GM04504 (cell line): ENCODE measurements around the gene ADGRE2.
"Not testable (repeated sequence)": the region's sequence is repeated elsewhere in the genome, so short reads cannot be mapped to it uniquely, and the experiment has no call there.

Experiments used
- DNase-seq: peaks from one replicate; pipeline ENCODE4 v3.0.0-alpha.2; 2012; ENCODE audit warnings: low read depth

The ADGRE2 gene

DNA sequence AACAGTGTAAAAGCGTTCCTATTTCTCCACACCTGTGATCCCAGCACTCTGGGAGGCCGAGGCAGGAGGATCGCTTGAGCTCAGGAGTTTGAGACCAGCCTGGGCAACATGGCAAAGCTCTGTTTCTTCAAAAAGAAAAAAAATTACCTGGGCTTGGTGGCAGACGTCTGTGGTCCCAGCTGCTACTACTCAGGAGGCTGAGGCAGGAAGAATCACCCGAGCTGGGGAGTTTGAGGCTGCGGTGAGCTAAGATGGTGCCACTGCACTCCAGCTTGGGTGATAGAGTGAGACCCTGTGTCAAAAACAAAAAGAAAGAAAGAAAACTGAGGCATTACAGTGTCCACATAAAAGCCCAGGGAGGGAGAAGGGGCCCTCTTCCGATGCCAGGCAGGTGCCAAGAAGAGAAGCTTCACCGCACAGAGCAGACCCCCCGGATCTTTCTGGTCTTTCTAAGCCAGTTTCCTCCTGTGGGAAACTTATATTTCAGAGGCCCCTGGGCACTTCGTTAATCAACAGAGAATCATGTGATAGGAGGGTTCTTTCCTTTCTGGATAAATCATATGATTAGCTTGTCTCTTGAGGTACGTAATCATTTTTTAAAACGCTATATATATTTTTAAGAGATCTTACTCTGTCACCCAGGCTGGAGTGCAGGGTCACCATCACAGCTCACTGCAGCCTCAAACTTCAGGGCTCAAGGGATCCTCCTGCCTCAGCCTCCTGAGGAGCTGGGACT lies at the start of gene ADGRE2:
TSS of gene ADGRE2 (minus strand) at position 451 of the 736 bp plus-strand sequence. CDS start 1,804 bp downstream, outside the sequence.
- not testable (repeated sequence) for DNase-seq

DNA sequence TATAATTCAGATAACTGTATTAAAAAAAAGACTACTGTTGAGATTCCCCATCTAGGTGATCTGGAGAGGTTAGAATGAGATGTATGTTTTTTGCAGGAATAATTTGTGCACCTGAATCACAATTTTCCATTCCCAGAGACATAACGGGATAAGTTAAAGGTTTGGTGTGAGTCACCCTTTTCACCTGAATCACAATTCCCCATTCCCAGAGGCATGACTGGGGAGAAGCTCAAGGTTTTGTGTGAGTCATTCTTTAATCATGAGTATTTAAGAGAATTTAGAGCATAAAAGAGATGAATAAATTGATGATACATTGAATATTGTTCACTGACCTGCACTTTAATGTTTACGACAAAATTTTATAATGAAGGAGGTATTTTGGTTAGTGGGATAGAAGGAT lies 47.6 kb upstream of the ADGRE2 start:
- no peak for DNase-seq

DNA sequence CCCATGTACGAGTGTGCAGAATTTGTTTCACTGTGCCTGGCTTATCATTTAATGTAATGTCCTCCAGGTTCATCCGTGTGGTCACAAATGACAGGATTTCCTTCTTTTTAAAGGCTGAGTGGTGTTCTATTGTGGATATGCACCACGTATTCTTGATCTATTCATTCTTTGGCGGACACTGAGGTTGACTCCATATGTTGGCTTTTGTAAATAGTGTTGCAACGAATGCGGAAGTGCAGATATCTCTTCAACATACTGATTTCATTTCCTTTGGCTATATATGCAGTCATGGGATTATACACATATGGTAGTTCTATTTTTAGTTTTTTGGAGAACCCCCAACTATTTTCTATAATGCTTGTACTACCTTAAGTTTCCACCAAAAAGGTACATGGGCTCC lies 43.6 kb upstream of the ADGRE2 start:
- DNase-seq, result no peak

- DNase-seq, result no peak
Observed at GRCh38 chr19:14818588-14818987, 40.2 kb upstream of the ADGRE2 start.

DNA sequence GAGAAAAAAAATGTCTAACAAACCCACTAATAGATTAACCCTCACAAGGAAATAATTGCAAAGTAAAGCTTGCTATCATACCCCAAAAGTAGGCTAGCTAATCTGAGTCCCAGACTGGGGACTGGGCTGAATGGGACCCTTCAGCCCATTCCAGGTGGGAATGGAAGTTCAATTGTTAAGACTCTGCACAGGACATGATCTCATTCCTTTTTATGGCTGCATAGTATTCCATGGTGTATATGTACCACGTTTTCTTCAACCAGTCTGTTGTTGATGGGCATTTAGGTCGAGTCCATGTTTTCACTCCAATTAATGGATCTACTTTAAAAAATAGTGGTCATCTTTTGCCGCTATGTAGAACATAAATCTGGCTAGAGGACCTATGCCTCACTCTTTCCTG lies 38.7 kb upstream of the ADGRE2 start:
- DNase-seq, result no peak

DNA sequence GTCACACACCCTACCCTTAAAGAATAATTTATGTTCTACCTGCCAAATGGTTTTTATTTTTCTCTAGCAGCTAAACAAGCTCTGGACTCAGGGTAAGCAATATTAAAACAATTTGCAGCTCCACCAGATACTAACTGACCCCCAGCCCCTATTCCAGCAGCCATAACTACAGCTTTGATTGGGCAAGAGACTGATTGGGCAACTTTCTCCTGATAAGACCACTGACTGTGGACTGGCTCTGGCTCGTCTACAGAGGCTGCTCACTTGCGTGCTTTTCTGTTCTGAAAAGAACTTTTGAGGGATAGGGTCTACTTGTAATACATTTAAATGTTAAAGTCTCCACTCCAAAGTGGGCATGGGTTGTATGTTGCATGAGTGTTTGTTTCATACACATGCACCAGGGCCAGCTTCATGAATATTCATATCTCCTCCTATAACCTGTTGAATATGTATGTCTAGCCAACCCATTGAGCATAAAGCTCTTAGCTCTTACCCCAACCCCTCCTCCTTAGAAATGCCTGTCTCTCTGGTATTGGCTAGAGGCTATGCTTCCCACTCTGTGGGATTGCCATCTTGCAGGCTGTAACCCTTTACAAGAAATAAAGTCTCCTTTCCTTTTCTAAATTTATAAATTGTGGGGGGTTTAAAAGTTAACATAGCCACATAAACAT lies 36.8 kb upstream of the ADGRE2 start:
- no peak for DNase-seq

GRCh38 chr19:14809272-14810057 lies 31.1 kb upstream of the ADGRE2 start:
- no peak for DNase-seq

GRCh38 chr19:14804765-14805164 lies 26.4 kb upstream of the ADGRE2 start:
- no peak for DNase-seq

DNA sequence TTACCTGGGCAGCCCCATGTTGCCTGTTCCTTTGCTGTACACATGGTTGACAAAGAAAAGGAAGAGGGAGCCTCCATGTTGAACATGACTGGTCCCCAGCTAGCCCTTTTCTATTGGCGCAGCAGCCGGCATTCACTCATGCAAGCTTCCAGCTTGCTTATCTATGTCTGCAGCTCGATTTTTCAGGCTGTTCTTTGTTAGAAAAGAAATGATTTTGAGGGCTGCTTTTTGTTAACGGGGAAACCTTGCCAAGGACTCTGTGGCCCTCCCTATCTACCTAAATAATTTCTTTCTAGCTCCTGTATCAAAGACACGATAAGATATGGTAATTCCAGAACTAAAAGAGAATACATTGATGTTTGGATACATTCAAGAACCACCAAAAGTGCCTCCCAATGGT lies 20.4 kb upstream of the ADGRE2 start:
- no peak for DNase-seq

DNA sequence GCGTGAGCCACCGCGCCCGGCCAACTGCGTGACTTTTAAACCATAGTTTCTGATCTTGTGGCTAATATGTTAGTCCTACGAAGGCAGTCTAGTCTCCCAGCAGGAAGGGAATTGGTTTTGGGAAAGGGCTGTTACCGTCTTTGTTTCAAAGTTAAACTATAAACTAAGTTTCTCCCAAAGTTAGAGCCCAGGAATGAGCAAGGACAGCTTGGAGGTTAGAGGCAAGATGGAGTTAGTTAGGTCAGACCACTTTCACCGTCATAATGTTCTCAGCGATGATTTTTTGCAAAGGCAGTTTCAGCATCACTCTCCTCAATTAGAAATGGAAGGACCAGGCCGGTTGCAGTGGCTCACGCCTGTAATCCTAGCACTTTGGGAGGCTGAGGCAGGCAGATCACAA lies 17.7 kb upstream of the ADGRE2 start:
- no peak for DNase-seq

DNA sequence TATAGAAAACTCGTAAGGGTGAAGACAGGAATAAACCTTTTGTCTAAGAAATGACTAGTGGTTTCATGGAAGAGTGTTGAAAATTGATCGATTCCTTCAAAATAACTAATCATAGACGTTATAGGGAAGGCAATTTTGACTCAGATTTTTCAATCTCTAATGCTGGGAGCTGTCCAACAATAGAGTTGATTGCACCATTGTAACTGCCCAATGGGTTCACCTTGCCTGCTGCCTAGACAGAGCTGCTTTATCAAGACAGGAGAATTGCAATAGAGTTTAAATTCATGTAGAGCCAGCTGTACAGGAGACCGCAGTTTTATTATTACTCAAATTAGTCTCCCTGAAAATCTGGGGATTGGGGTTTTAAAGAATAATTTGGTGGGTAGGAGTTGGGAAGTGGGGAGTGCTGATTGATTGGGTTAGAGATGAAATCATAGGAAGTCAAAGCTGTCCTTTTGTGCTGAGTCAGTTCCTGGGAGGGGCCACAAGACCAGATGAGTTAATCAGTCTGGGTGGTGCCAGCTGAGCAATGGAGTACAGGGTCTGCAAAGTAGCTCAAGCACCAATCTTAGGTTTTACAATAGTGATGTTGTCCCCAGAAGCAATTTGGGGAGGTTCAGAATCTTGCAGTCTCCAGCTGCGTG lies 16.8 kb upstream of the ADGRE2 start:
- DNase-seq, result no peak

DNA sequence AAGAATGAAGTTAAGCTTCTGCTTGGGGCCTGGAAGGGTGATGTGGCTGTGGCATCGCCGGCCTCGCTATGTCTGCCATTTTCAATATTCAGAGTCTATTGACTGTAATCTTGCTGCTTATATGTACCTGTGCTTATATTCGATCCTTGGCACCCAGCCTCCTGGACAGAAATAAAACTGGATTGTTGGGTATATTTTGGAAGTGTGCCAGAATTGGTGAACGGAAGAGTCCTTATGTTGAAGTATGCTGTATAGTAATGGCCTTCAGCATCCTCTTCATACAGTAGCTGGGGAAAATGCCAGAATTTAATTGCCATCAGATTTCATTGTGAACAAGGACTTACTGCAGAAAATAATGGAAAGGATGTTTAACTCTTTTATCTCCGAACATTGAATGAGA lies 13.9 kb upstream of the ADGRE2 start:
- not testable (repeated sequence) for DNase-seq

DNA sequence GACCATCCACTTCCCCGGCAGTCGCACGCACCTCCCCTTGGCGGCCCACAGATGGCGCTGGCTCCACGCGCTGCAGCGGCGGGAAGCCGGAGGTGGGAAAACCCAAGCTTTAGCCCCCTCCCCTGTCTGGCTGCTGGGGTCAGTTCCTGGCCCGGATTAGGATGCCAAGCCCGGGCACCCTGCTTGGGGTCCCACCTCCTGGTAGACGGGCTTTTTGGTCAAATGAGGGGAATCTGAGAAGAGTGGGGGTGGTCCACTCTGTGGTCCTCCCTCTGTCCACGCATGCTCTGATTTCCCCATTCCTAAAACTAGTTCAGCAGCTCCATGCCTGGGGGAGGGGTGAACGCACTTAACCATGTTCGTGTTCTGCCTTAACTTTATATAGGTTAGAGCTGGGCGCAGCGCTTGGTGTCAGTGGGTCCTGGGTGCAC lies 8.1 kb upstream of the ADGRE2 start:
- no peak for DNase-seq

- not testable (repeated sequence) for DNase-seq
Observed at GRCh38 chr19:14785102-14785793, 6.9 kb upstream of the ADGRE2 start.

GRCh38 chr19:14784730-14785101 lies 6.4 kb upstream of the ADGRE2 start:
- DNase-seq, result not testable (repeated sequence)

- not testable (repeated sequence) for DNase-seq
Observed at GRCh38 chr19:14783410-14783998, 5.1 kb upstream of the ADGRE2 start.

- DNase-seq, result no peak
Observed at GRCh38 chr19:14782626-14783409, 4.5 kb upstream of the ADGRE2 start.

GRCh38 chr19:14781713-14782536 lies 3.6 kb upstream of the ADGRE2 start:
- DNase-seq, result not testable (repeated sequence)

DNA sequence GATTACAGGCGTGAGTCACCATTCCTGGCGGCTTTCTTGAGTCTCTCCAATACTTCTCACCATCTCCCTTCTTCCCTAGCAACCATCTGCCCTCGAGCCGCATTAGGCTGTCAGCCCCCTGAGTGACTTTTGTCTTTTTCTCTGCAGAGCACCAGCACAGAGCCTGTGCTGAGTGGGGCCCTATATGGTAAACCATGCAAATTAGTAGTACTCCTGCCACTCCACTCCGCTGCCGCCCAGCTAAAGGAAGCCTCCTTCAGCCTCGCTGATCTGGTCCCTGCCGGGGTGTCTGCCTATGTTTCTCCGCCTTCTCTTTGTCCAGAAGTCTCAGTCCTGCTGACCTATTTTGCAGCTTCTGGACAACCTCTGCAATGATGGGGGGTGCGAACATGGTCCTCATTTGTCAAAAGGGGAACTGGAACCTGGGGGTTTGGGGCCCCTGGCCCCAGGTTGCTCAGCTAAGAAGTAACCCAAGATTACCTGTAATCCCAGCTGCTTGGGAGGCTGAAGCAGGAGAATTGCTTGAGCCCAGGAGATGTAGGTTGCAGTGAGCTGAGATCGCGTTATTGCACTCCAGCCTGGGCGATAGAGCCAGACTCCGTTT lies 2.4 kb upstream of the ADGRE2 start:
- not testable (repeated sequence) for DNase-seq
